Hepatocyte (in vitro differentiated cells): ENCODE data around the gene ARF5.

Experiments
- CTCF ChIP-seq: fragments of 200-600 bp; sonication (generic); IDR thresholded peaks from 2 replicates; pipeline ENCODE4 v1.5.1; 2016; ENCODE audit warnings: antibody characterized with exemption, mild to moderate bottlenecking; ENCODE audit not compliant: poor library complexity
- EZH2 ChIP-seq: fragments of 200-600 bp; sonication (generic); IDR thresholded peaks from 2 replicates; pipeline ENCODE4 v1.6.1; 2016; ENCODE audit warnings: antibody characterized with exemption, mild to moderate bottlenecking, borderline replicate concordance
- EZH2phosphoT487 ChIP-seq: fragments of 200-600 bp; sonication (generic); IDR thresholded peaks from one replicate; pipeline ENCODE4 v1.6.1; 2018; ENCODE audit warnings: antibody characterized with exemption, mild to moderate bottlenecking, low read depth, moderate library complexity; ENCODE audit not compliant: unreplicated experiment, severe bottlenecking

GRCh38 chr7:127578711-127579275 is 9.4 kb upstream of the ARF5 start:
- TF ChIP-seq CTCF: no peak
- no peak for TF ChIP-seq EZH2phosphoT487
- no peak for TF ChIP-seq EZH2
